Thyroid gland (tissue), 4 donors: Measurements from ENCODE around the gene NXN. TPM values are rescaled to one million over a fixed set of nuclear protein-coding genes. Genes with fewer than 3 reads are reported as not detected.

ENCODE experiments used
- DNase-seq, 2 donors: peaks; one replicate each; pipeline ENCODE4 v3.0.0-alpha.2; 2019
- H3K27ac ChIP-seq, 3 donors: fragments of 200-600 bp; sonication (generic); 1 replicate in 2 of 3; 2 replicates in 1 of 3; pipeline ENCODE4 v1.5.1; 2016 to 2019; ENCODE audit warnings: mild to moderate bottlenecking in 1 of 3, moderate library complexity in 1 of 3
- H3K27me3 ChIP-seq: fragments of 200-600 bp; sonication (generic); one replicate; pipeline ENCODE4 v1.5.1; 2019
- H3K36me3 ChIP-seq, 2 donors: fragments of 200-600 bp; sonication (generic); one replicate each; pipeline ENCODE4 v1.5.1; 2016 to 2019
- H3K4me1 ChIP-seq, 2 donors: fragments of 200-600 bp; sonication (generic); one replicate each; pipeline ENCODE4 v1.5.1; 2017 to 2019
- H3K4me3 ChIP-seq, 3 donors: fragments of 200-600 bp; sonication (generic); replicated peaks in 1 of 3; 1 replicate in 2 of 3; 2 replicates in 1 of 3; pipeline ENCODE4 v1.5.1; 2016; ENCODE audit warnings: mild to moderate bottlenecking in 1 of 3
- H3K9me3 ChIP-seq: fragments of 200-600 bp; sonication (generic); one replicate; pipeline ENCODE4 v1.5.1; 2017
- CTCF ChIP-seq, 6 experiments: fragments of 200-600 bp in 3 of 6; fragments of 450-650 bp in 3 of 6; sonication (generic) in 3 of 6; IDR thresholded peaks; one replicate each; pipeline ENCODE4 v1.5.1; 2016 to 2019; ENCODE audit warnings: antibody characterized with exemption in 6 of 6, mild to moderate bottlenecking in 2 of 6, inconsistent platforms in 1 of 6, moderate library complexity in 1 of 6
- POLR2A ChIP-seq, 2 donors: fragments of 450-650 bp; IDR thresholded peaks; one replicate each; pipeline ENCODE4 v1.6.1; 2017; ENCODE audit warnings: antibody characterized with exemption in 2 of 2, mild to moderate bottlenecking in 2 of 2, moderate library complexity in 1 of 2
- WGBS, 2 donors: methylation state at CpG; one replicate each; pipeline ENCODE4 v1.1.5; 2017; 5-methylcytosine and 5-hydroxymethylcytosine counted together
- intact Hi-C: fragments of 100-400 bp; cut with DNase I; formaldehyde crosslinking; loops from one replicate; pipeline ENCODE4 v1.15.1; 2023
- total RNA-seq, 4 donors: library from RNA; depleted of rRNA; stranded (reverse); fragments of >200 nt; gene quantifications; one replicate each; pipeline ENCODE4 v1.2.3, GENCODE V29; 2016

NXN gene
- total RNA-seq, 4 donors from 2014 or later = 14.5 to 18.3 (median 17.2) TPM

- no peak for DNase-seq
- peaks cover 0 to 18% of the 10 kb centered on the region in 2 donors for H3K4me1 ChIP-seq
These were observed 93.5 kb downstream of the NXN start for GRCh38 chr17:885971-886571.

DNA sequence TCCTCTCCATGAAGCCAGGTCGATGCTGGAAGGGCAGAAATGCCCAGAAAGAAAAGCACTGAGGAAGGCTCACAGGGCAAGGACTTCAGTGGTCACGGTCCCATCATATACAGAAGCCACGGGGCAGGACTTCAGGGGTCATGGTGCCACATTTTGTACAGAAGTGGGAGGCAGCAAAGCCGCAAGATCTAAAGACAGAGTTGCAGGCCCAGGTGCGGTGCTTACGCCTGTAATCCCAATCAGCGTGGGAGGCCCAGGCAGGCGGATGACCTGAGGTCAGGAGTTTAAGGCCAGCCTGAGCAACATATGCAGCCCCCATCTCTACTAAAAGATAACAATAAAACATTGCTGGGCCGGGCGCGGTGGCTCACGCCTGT lies 96.0 kb downstream of the NXN start:
- H3K4me3 ChIP-seq = no peak overlapping the region
- H3K4me1 ChIP-seq = peaks cover 6 to 36% of the 10 kb centered on the region in 2 donors
- no peak for DNase-seq
- H3K9me3 ChIP-seq = no peaks in the 10 kb centered on the region
- H3K27ac ChIP-seq = peak overlapping the region in 2 of 3 donors; percentile 50 to 63
- no peaks in the 10 kb centered on the region for H3K27me3 ChIP-seq
- intact Hi-C loops = no loop called here
- no peaks in the 10 kb centered on the region for H3K36me3 ChIP-seq
- 88 to 91% methylated on average over 8 to 12 of the region's 12 CpGs for WGBS, 2 donors
- TF ChIP-seq POLR2A (IDR thresholded peaks at IDR 0.05) (no peak), CTCF (IDR thresholded peaks at IDR 0.05) (no peak)

More at GRCh38 chr17:885971-886571, 93.5 kb downstream of the NXN start:
- H3K4me3 ChIP-seq = no peak overlapping the region
- no peaks in the 10 kb centered on the region for H3K36me3 ChIP-seq
- no peak for TF ChIP-seq CTCF (IDR thresholded peaks at IDR 0.05)
- TF ChIP-seq POLR2A (IDR thresholded peaks at IDR 0.05) = no peak
- WGBS, 2 donors = 73 to 86% methylated on average over 18 of the region's 18 CpGs
- intact Hi-C loops = no loop called here
- no peak overlapping the region for H3K27ac ChIP-seq
- no peaks in the 10 kb centered on the region for H3K9me3 ChIP-seq
- H3K27me3 ChIP-seq = no peaks in the 10 kb centered on the region

- DNase-seq = peak in 1 of 2 donors; percentile 20
- peaks cover 6 to 36% of the 10 kb centered on the region in 2 donors for H3K4me1 ChIP-seq
- TF ChIP-seq CTCF (IDR thresholded peaks at IDR 0.05) (no peak), POLR2A (IDR thresholded peaks at IDR 0.05) (no peak)
- H3K27ac ChIP-seq = peak overlapping the region; percentile 40 to 63 (median 50)
- no peaks in the 10 kb centered on the region for H3K36me3 ChIP-seq
- H3K9me3 ChIP-seq = no peaks in the 10 kb centered on the region
- no peaks in the 10 kb centered on the region for H3K27me3 ChIP-seq
- intact Hi-C loops = no loop called here
- no peak overlapping the region for H3K4me3 ChIP-seq
- WGBS, 2 donors = 73 to 79% methylated on average over 14 of the region's 14 CpGs
These were observed 96.6 kb downstream of the NXN start for GRCh38 chr17:882827-883585.

- Histone ChIP-seq H3K36me3 (no peaks in the 10 kb centered on the region), H3K27me3 (no peaks in the 10 kb centered on the region), H3K4me3 (no peak overlapping the region), H3K4me1 (peaks cover 6 to 36% of the 10 kb centered on the region in 2 donors), H3K27ac (peak overlapping the region in 2 of 3 donors; percentile 59 to 84), H3K9me3 (no peaks in the 10 kb centered on the region)
- 89 to 91% methylated on average over 6 of the region's 6 CpGs for WGBS, 2 donors
- no peak for DNase-seq
- TF ChIP-seq CTCF (IDR thresholded peaks at IDR 0.05) (no peak), POLR2A (IDR thresholded peaks at IDR 0.05) (no peak)
- intact Hi-C loops = no loop called here
These were observed 97.8 kb downstream of the NXN start for GRCh38 chr17:881778-882177.
